Measurements from ENCODE around the gene TAF11L5. TPM values are rescaled to one million over a fixed set of nuclear protein-coding genes. Genes with fewer than 3 reads are reported as not detected.
"Not testable (repeated sequence)": the region's sequence is repeated elsewhere in the genome, so short reads cannot be mapped to it uniquely, and the experiment has no call there.

Gene TAF11L5
- polyA plus RNA-seq, 1 experiment = not detected

DNA sequence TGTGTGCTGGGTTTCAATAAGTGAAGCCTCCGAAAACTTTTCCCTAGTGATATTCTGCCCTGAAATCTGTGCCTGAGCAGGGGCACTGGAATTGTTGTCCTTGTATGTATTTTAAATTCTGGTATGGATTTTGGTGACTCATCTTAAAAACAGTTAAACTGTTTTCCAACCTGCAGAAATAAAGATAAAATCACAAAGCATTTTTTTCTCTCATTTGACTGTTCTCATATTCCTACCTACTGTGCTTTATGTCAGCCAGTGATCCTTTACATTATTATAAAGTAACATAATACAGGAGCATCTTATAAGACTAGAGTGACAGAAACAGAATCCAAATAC, 37.9 kb upstream of the TAF11L5 start:
- CTCF ChIA-PET = no interaction called here
- no peak overlapping the region for H3K4me3 ChIP-seq (ENCODE audit: low read depth, low read length)
- H3K27me3 ChIP-seq (ENCODE audit: control insufficient read depth, insufficient read depth, low read length) = no peaks in the 10 kb centered on the region; the same call in 1 of the 2 replicates
- DNase-seq (ENCODE audit: low read depth) = no peak
- TF ChIP-seq, protein P1, sequence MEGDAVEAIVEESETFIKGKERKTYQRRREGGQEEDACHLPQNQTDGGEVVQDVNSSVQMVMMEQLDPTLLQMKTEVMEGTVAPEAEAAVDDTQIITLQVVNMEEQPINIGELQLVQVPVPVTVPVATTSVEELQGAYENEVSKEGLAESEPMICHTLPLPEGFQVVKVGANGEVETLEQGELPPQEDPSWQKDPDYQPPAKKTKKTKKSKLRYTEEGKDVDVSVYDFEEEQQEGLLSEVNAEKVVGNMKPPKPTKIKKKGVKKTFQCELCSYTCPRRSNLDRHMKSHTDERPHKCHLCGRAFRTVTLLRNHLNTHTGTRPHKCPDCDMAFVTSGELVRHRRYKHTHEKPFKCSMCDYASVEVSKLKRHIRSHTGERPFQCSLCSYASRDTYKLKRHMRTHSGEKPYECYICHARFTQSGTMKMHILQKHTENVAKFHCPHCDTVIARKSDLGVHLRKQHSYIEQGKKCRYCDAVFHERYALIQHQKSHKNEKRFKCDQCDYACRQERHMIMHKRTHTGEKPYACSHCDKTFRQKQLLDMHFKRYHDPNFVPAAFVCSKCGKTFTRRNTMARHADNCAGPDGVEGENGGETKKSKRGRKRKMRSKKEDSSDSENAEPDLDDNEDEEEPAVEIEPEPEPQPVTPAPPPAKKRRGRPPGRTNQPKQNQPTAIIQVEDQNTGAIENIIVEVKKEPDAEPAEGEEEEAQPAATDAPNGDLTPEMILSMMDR (IDR thresholded peaks at IDR 0.05; ENCODE audit: insufficient read depth, low read depth, low read length) = no peak
- POLR2A ChIA-PET = no interaction called here
- H3K36me3 ChIP-seq (ENCODE audit: control insufficient read depth, insufficient read depth, low read length) = no peaks in the 10 kb centered on the region

DNA sequence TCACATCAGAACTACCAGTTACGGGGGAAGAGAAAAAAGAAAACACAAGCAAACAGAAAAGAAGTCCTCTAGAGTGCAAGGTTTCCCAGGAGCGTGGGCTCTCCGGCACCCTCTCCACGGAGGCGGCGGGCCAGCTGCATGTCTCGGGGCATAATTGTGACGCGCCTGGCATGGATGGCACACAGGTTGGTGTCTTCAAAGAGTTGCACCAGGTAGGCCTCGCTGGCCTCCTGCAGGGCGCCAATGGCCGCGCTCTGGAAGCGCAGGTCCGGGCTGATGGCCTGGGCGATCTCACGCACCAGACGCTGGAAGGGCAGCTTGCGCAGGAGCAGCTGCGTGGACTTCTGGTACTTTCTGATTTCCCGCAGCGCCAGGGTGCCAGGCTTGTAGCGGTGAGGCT, 33.8 kb upstream of the TAF11L5 start:
- DNase-seq (ENCODE audit: low read depth); H3K27me3 ChIP-seq (ENCODE audit: control insufficient read depth, insufficient read depth, low read length); H3K4me3 ChIP-seq (ENCODE audit: low read depth, low read length); POLR2A ChIA-PET; H3K36me3 ChIP-seq (ENCODE audit: control insufficient read depth, insufficient read depth, low read length); CTCF ChIA-PET: not testable (repeated sequence)

DNA sequence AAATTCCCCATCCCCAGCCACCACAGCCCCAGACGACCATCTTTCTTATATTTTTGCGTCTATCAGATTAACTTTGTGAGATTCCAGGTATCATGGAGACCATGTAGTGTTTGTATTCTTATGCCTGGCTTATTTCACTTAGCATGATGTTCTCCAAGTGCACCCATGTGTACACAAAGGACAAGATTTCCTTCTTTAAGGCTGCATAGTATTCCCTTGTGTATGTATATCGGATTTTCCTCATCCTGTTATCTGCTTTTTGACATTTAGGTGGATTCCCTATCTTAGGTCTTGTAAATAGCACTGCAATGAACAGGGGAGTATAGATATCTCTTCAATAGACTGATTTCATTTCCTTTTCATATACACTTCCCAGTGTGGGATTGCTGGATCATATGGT, 32.3 kb upstream of the TAF11L5 start:
- TF ChIP-seq, protein P1 (IDR thresholded peaks at IDR 0.05; ENCODE audit: insufficient read depth, low read depth, low read length) = no peak
- DNase-seq (ENCODE audit: low read depth) = no peak
- Histone ChIP-seq H3K4me3 (ENCODE audit: low read depth, low read length) (no peak overlapping the region), H3K27me3 (ENCODE audit: control insufficient read depth, insufficient read depth, low read length) (no peaks in the 10 kb centered on the region; the same call in 1 of the 2 replicates), H3K36me3 (ENCODE audit: control insufficient read depth, insufficient read depth, low read length) (no peaks in the 10 kb centered on the region)
- POLR2A ChIA-PET = no interaction called here
- CTCF ChIA-PET = no interaction called here

DNA sequence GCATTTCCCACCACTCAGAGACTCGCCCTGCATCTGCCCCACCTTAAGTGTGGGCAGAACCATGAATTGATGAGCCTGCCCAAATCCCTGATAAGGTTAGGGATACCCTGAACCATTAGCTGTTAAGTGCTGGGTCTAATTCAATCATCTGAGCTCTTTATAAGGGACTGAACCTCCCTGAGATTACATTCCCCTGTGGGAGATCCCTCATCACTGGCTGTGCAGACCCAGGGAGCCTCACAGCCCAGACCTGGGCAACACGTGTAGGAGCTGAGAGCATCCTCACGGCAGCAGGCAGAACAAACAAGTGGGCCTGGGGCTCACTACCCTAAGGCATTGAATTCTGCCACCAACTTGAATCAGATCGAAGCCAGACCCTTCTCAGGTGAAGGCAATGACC, 27.6 kb upstream of the TAF11L5 start:
- H3K36me3 ChIP-seq (ENCODE audit: control insufficient read depth, insufficient read depth, low read length) = no peaks in the 10 kb centered on the region
- ChIA-PET CTCF (no interaction called here), POLR2A (no interaction called here)
- DNase-seq (ENCODE audit: low read depth) = no peak
- no peak overlapping the region for H3K4me3 ChIP-seq (ENCODE audit: low read depth, low read length)
- TF ChIP-seq, protein P1 (IDR thresholded peaks at IDR 0.05; ENCODE audit: insufficient read depth, low read depth, low read length) = no peak
- no peaks in the 10 kb centered on the region for H3K27me3 ChIP-seq (ENCODE audit: control insufficient read depth, insufficient read depth, low read length)

- H3K4me3 ChIP-seq (ENCODE audit: low read depth, low read length); DNase-seq (ENCODE audit: low read depth); POLR2A ChIA-PET; H3K36me3 ChIP-seq (ENCODE audit: control insufficient read depth, insufficient read depth, low read length); CTCF ChIA-PET; H3K27me3 ChIP-seq (ENCODE audit: control insufficient read depth, insufficient read depth, low read length): not testable (repeated sequence)
Observed at GRCh38 chr5:17497931-17498330, 27.1 kb upstream of the TAF11L5 start, which contains the start of gene TAF11L2. TSS of gene TAF11L2 (plus strand) at chr5:17498231.

- no peak for DNase-seq (ENCODE audit: low read depth)
Observed at GRCh38 chr5:17511775-17512325, 13.2 kb upstream of the TAF11L5 start.

GRCh38 chr5:17517526-17517925, 7.5 kb upstream of the TAF11L5 start:
- H3K36me3 ChIP-seq (ENCODE audit: control insufficient read depth, insufficient read depth, low read length); CTCF ChIA-PET; DNase-seq (ENCODE audit: low read depth); H3K27me3 ChIP-seq (ENCODE audit: control insufficient read depth, insufficient read depth, low read length); H3K4me3 ChIP-seq (ENCODE audit: low read depth, low read length); POLR2A ChIA-PET: not testable (repeated sequence)

More at GRCh38 chr5:17511775-17512325, 13.2 kb upstream of the TAF11L5 start:
- no peaks in the 10 kb centered on the region for H3K36me3 ChIP-seq (ENCODE audit: control insufficient read depth, insufficient read depth, low read length)
- TF ChIP-seq, protein P1 (IDR thresholded peaks at IDR 0.05; ENCODE audit: insufficient read depth, low read depth, low read length) = no peak
- no peaks in the 10 kb centered on the region for H3K27me3 ChIP-seq (ENCODE audit: control insufficient read depth, insufficient read depth, low read length)
- ChIA-PET POLR2A (no interaction called here), CTCF (no interaction called here)
- H3K4me3 ChIP-seq (ENCODE audit: low read depth, low read length) = no peak overlapping the region

DNA sequence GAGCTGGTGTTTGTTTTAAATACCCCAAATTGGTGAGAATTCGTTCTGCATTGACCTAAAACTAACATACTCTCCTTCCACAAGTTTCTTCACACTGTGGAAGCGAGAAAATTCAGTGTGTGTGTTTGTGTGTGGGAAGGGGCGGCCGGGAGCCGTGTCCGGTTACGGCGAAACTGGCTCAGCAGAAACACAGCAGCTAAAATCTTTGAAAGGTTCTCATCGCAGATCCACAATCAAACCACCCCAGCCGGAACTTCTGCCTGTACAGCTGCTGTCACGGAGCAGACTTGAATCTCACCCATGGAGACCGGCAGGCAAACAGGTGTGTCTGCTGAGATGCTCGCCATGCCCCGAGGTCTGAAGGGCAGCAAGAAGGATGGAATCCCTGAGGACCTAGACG, 7.0 kb upstream of the TAF11L5 start, which contains the start of gene TAF11L3:
Gene TAF11L3, plus strand, starts transcription at position 301 of the 400 bp plus-strand sequence.
- not testable (repeated sequence) for H3K27me3 ChIP-seq (ENCODE audit: control insufficient read depth, insufficient read depth, low read length)

DNA sequence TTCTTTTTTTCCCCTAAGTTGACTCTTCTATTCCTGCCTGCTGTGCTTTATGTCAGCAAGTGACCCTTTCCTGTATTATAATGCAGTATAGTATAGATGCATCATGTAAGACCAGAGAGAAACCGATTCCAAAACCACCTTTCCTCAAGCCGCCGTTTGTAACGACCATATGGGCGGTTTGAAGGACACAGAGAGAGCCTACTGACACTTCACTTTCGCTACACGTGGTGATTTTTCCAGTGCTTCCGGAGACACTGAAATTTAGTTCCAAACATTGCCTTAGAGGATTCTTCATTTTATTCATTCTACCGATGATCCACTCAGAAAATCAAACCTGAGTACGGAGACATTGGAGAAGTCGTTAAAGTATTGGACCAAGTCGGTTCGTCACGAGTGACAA, 5.5 kb upstream of the TAF11L5 start:
- H3K36me3 ChIP-seq (ENCODE audit: control insufficient read depth, insufficient read depth, low read length); CTCF ChIA-PET; POLR2A ChIA-PET; DNase-seq (ENCODE audit: low read depth); H3K27me3 ChIP-seq (ENCODE audit: control insufficient read depth, insufficient read depth, low read length); H3K4me3 ChIP-seq (ENCODE audit: low read depth, low read length): not testable (repeated sequence)

More for the DNA sequence above, 7.0 kb upstream of the TAF11L5 start, which contains the start of gene TAF11L3:
- DNase-seq (ENCODE audit: low read depth); H3K36me3 ChIP-seq (ENCODE audit: control insufficient read depth, insufficient read depth, low read length); CTCF ChIA-PET; POLR2A ChIA-PET; H3K4me3 ChIP-seq (ENCODE audit: low read depth, low read length): not testable (repeated sequence)

DNA sequence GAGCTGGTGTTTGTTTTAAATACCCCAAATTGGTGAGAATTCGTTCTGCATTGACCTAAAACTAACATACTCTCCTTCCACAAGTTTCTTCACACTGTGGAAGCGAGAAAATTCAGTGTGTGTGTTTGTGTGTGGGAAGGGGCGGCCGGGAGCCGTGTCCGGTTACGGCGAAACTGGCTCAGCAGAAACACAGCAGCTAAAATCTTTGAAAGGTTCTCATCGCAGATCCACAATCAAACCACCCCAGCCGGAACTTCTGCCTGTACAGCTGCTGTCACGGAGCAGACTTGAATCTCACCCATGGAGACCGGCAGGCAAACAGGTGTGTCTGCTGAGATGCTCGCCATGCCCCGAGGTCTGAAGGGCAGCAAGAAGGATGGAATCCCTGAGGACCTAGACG, 3.5 kb upstream of the TAF11L5 start, which contains the start of gene TAF11L4:
Gene TAF11L4, plus strand, starts transcription at position 301 of the 400 bp plus-strand sequence.
- H3K27me3 ChIP-seq (ENCODE audit: control insufficient read depth, insufficient read depth, low read length); POLR2A ChIA-PET; H3K36me3 ChIP-seq (ENCODE audit: control insufficient read depth, insufficient read depth, low read length); CTCF ChIA-PET; H3K4me3 ChIP-seq (ENCODE audit: low read depth, low read length); DNase-seq (ENCODE audit: low read depth): not testable (repeated sequence)

Data from BJ (cell line).